GM12878 (cell line): ENCODE measurements around the gene NDEL1.

ENCODE experiments used
- BHLHE40 ChIP-seq, 2 experiments: fragments of 450-650 bp in 1 of 2; IDR thresholded peaks; 2 replicates each; pipeline ENCODE4 v1.6.1; 2011 to 2017; ENCODE audit warnings: low read depth in 2 of 2, borderline replicate concordance in 1 of 2, improper control_type of control experiment in 1 of 2, low read length in 1 of 2, mild to moderate bottlenecking in 1 of 2
- CTCF ChIP-seq, 3 experiments: IDR thresholded peaks in 2 of 3; conservative IDR thresholded peaks in 1 of 3; 2 replicates each; pipeline ENCODE4 v1.5.1; 2011; ENCODE audit warnings: low read depth in 3 of 3, low read length in 3 of 3, mild to moderate bottlenecking in 3 of 3, control low read depth in 2 of 3, moderate library complexity in 2 of 3, inconsistent platforms in 1 of 3, mixed read lengths in 1 of 3; ENCODE audit not compliant: control insufficient read depth in 2 of 3, insufficient read depth in 1 of 3; ENCODE audit errors: extremely low read depth in 1 of 3
- POLR2A ChIP-seq: IDR thresholded peaks from 2 replicates; pipeline ENCODE4 v1.6.1; 2011; ENCODE audit warnings: low read depth, mild to moderate bottlenecking, low read length
- RFX5 ChIP-seq: IDR thresholded peaks from 2 replicates; pipeline ENCODE4 v1.6.1; 2011; ENCODE audit warnings: low read depth, low read length, improper control_type of control experiment

- no peak for TF ChIP-seq BHLHE40 (IDR thresholded peaks at IDR 0.05; ENCODE audit: borderline replicate concordance in 1 of 2, low read depth in 2 of 2, low read length in 1 of 2)
- no peak for TF ChIP-seq RFX5
- no peak for TF ChIP-seq POLR2A
- TF ChIP-seq CTCF (IDR thresholded peaks at IDR 0.05 in 2 of 3, conservative IDR thresholded peaks at IDR 0.05 in 1 of 3; ENCODE audit: control insufficient read depth in 2 of 3, extremely low read depth in 1 of 3, insufficient read depth in 1 of 3, low read depth in 3 of 3, low read length in 3 of 3), result no peak
Measured at GRCh38 chr17:8392674-8393469, 42.8 kb upstream of the NDEL1 start.
